HG03457 (cell line): ENCODE measurements around the gene TNRC6A.
"Not testable (repeated sequence)": the region's sequence is repeated elsewhere in the genome, so short reads cannot be mapped to it uniquely, and the experiment has no call there.

ENCODE experiments used
- ATAC-seq: cut with Tn5 transposase; IDR thresholded peaks from one replicate; pipeline ENCODE4 v1.9.1; 2021; ENCODE audit warnings: moderate number of reproducible peaks; ENCODE audit not compliant: unreplicated experiment

The TNRC6A gene

GRCh38 chr16:24723663-24724062, 5.8 kb upstream of the TNRC6A start:
- no peak for ATAC-seq

GRCh38 chr16:24728011-24728410, 1.4 kb upstream of the TNRC6A start:
- ATAC-seq: no peak

GRCh38 chr16:24728891-24729242, 584 bp upstream of the TNRC6A start:
- no peak for ATAC-seq

- ATAC-seq: no peak
These were observed 732 bp downstream of the TNRC6A start for GRCh38 chr16:24729951-24730815.

GRCh38 chr16:24730914-24731313, 1.5 kb downstream of the TNRC6A start:
- ATAC-seq: no peak

GRCh38 chr16:24731722-24732419, 2.4 kb downstream of the TNRC6A start:
- ATAC-seq: no peak

- no peak for ATAC-seq
These were observed 4.9 kb downstream of the TNRC6A start for GRCh38 chr16:24734382-24734781.

- ATAC-seq: no peak
These were observed 7.3 kb downstream of the TNRC6A start for GRCh38 chr16:24736758-24737157.

GRCh38 chr16:24737391-24737871, 8.0 kb downstream of the TNRC6A start:
- no peak for ATAC-seq

GRCh38 chr16:24737916-24738594, 8.6 kb downstream of the TNRC6A start:
- no peak for ATAC-seq

- no peak for ATAC-seq
These were observed 9.4 kb downstream of the TNRC6A start for GRCh38 chr16:24738895-24739294.

- no peak for ATAC-seq
These were observed 12.4 kb downstream of the TNRC6A start for GRCh38 chr16:24741862-24742261.

- ATAC-seq: not testable (repeated sequence)
These were observed 13.2 kb downstream of the TNRC6A start for GRCh38 chr16:24742610-24743009.

- no peak for ATAC-seq
These were observed 15.9 kb downstream of the TNRC6A start for GRCh38 chr16:24745391-24745790.

- ATAC-seq: no peak
These were observed 16.3 kb downstream of the TNRC6A start for GRCh38 chr16:24745791-24746190.

GRCh38 chr16:24747441-24747840, 18.0 kb downstream of the TNRC6A start:
- no peak for ATAC-seq

- no peak for ATAC-seq
These were observed 18.8 kb downstream of the TNRC6A start for GRCh38 chr16:24748242-24748641.

GRCh38 chr16:24749310-24749709, 19.9 kb downstream of the TNRC6A start:
- ATAC-seq: no peak

GRCh38 chr16:24749872-24750271, 20.4 kb downstream of the TNRC6A start:
- ATAC-seq: not testable (repeated sequence)

- no peak for ATAC-seq
These were observed 23.5 kb downstream of the TNRC6A start for GRCh38 chr16:24753000-24753399.

- ATAC-seq: no peak
These were observed 24.0 kb downstream of the TNRC6A start for GRCh38 chr16:24753437-24753836.

- no peak for ATAC-seq
These were observed 25.1 kb downstream of the TNRC6A start for GRCh38 chr16:24754543-24754942.
